ENCODE measurements around the gene TNS1.

TNS1 gene

GRCh38 chr2:217752714-217753459 lies 249.9 kb downstream of the TNS1 start:
- TF ChIP-seq FOXA1 (IDR thresholded peaks at IDR 0.05) (no peak), TARDBP (IDR thresholded peaks at IDR 0.05) (no peak), NFRKB (IDR thresholded peaks at IDR 0.05) (no peak), ZNF384 (IDR thresholded peaks at IDR 0.05) (no peak), L3MBTL2 (conservative IDR thresholded peaks at IDR 0.05) (no peak), ARNT (IDR thresholded peaks at IDR 0.05) (no peak), LEF1 (IDR thresholded peaks at IDR 0.05; ENCODE audit: borderline replicate concordance) (no peak), FOXK2 (IDR thresholded peaks at IDR 0.05) (no peak), ELF4 (IDR thresholded peaks at IDR 0.05) (no peak), SP1 (IDR thresholded peaks at IDR 0.05) (no peak)
- POLR2A ChIA-PET = no interaction called here
- CTCF ChIA-PET = no interaction called here
- DNase-seq (ENCODE audit: extremely low spot score) = no peak

- POLR2A ChIA-PET = no interaction called here
Measured at GRCh38 chr2:217751952-217752351, 250.8 kb downstream of the TNS1 start.

GRCh38 chr2:217751192-217751591 lies 251.6 kb downstream of the TNS1 start:
- no peak for TF ChIP-seq SUZ12 (IDR thresholded peaks at IDR 0.05)
- TF ChIP-seq FOXM1 (IDR thresholded peaks at IDR 0.05; ENCODE audit: borderline replicate concordance) = no peak
- no peak for DNase-seq (ENCODE audit: extremely low spot score)
- ChIA-PET CTCF (no interaction called here), POLR2A (no interaction called here)

More at GRCh38 chr2:217751952-217752351, 250.8 kb downstream of the TNS1 start:
- DNase-seq (ENCODE audit: extremely low spot score) = no peak
- CTCF ChIA-PET = no interaction called here
- TF ChIP-seq HDGF (IDR thresholded peaks at IDR 0.05; ENCODE audit: borderline replicate concordance) = no peak
- no peak for TF ChIP-seq ELF4 (IDR thresholded peaks at IDR 0.05)
- no peak for TF ChIP-seq PKNOX1 (IDR thresholded peaks at IDR 0.05)
- no peak for TF ChIP-seq SUZ12 (IDR thresholded peaks at IDR 0.05)
- TF ChIP-seq FOXM1 (IDR thresholded peaks at IDR 0.05; ENCODE audit: borderline replicate concordance) = no peak
- no peak for TF ChIP-seq ZNF384 (IDR thresholded peaks at IDR 0.05)
- no peak for TF ChIP-seq TARDBP (IDR thresholded peaks at IDR 0.05)
- no peak for TF ChIP-seq FOXK2 (IDR thresholded peaks at IDR 0.05)
- TF ChIP-seq BHLHE40 (IDR thresholded peaks at IDR 0.05; ENCODE audit: borderline replicate concordance) = no peak
- TF ChIP-seq FOXA1 (IDR thresholded peaks at IDR 0.05) = no peak
- no peak for TF ChIP-seq CTBP1 (IDR thresholded peaks at IDR 0.05; ENCODE audit: borderline replicate concordance)
- no peak for TF ChIP-seq L3MBTL2 (conservative IDR thresholded peaks at IDR 0.05)
- no peak for TF ChIP-seq LEF1 (IDR thresholded peaks at IDR 0.05; ENCODE audit: borderline replicate concordance)
- no peak for TF ChIP-seq SP1 (IDR thresholded peaks at IDR 0.05)
- no peak for TF ChIP-seq NFRKB (IDR thresholded peaks at IDR 0.05)

Measured in HEK293T (cell line).